Measurements from ENCODE around the gene ZC3H4. TPM values are rescaled to one million over a fixed set of nuclear protein-coding genes. Genes with fewer than 3 reads are reported as not detected.
"Not testable (repeated sequence)": the region's sequence is repeated elsewhere in the genome, so short reads cannot be mapped to it uniquely, and the experiment has no call there.

Gene ZC3H4
- total and polyA plus RNA-seq, 2 donors (not counting 3 experiments of a cell fraction or from before 2014, with no cell fraction given) = 6.2 to 63.9 TPM

DNA sequence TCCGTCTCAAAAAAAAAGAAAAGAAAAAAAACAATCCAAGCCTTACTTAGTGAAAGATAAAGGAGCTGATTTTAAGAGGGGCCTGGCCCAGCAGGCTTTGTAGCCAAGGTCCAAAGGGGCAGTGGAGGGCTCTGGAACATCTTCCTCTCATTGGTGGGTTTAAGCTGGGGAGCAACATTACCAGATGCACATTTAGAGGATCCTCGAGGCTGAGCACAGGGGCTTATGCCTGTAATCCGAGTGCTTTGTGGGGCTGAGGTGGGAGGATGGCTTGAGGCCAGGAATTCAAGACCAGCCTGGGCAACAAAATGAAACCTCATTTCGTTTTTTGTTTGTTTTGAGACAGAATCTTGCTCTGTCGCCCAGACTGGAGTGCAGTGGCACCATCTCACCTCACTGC lies 57.2 kb downstream of the ZC3H4 start:
- TF ChIP-seq JUN (IDR thresholded peaks at IDR 0.05; ENCODE audit: borderline replicate concordance, insufficient read depth, insufficient read length, low read depth) (no peak), GATA2 (IDR thresholded peaks at IDR 0.05; ENCODE audit: insufficient read depth, insufficient read length, low read depth, low read length) (no peak), EZH2 (IDR thresholded peaks at IDR 0.05; ENCODE audit: borderline replicate concordance, low read depth, low read length, severe bottlenecking) (no peak), POLR2A (IDR thresholded peaks at IDR 0.05; ENCODE audit: low read depth, low read length) (no peak), MYC (IDR thresholded peaks at IDR 0.05; ENCODE audit: low read depth, low read length) (no peak), FOS (IDR thresholded peaks at IDR 0.05; ENCODE audit: borderline replicate concordance, insufficient read depth, low read length) (no peak), POLR2AphosphoS5 (IDR thresholded peaks at IDR 0.05; ENCODE audit: insufficient read depth, low read depth, low read length) (no peak)
- TF ChIP-seq, protein P1, sequence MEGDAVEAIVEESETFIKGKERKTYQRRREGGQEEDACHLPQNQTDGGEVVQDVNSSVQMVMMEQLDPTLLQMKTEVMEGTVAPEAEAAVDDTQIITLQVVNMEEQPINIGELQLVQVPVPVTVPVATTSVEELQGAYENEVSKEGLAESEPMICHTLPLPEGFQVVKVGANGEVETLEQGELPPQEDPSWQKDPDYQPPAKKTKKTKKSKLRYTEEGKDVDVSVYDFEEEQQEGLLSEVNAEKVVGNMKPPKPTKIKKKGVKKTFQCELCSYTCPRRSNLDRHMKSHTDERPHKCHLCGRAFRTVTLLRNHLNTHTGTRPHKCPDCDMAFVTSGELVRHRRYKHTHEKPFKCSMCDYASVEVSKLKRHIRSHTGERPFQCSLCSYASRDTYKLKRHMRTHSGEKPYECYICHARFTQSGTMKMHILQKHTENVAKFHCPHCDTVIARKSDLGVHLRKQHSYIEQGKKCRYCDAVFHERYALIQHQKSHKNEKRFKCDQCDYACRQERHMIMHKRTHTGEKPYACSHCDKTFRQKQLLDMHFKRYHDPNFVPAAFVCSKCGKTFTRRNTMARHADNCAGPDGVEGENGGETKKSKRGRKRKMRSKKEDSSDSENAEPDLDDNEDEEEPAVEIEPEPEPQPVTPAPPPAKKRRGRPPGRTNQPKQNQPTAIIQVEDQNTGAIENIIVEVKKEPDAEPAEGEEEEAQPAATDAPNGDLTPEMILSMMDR (IDR thresholded peaks at IDR 0.05; ENCODE audit: extremely low read depth in 1 of 2, insufficient read depth in 1 of 2, low read depth in 1 of 2, low read length in 2 of 2) = no peak
- TF ChIP-seq, protein P2, sequence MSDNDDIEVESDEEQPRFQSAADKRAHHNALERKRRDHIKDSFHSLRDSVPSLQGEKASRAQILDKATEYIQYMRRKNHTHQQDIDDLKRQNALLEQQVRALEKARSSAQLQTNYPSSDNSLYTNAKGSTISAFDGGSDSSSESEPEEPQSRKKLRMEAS (IDR thresholded peaks at IDR 0.05; ENCODE audit: insufficient read depth, insufficient read length) = no peak
- no peak overlapping the region for H3K4me2 ChIP-seq (ENCODE audit: insufficient read depth, low read length)
- no peak overlapping the region for H3K4me3 ChIP-seq (replicated peaks in 1 of 3; ENCODE audit: insufficient read depth in 1 of 3, low read depth in 1 of 3, low read length in 3 of 3)
- no TSS peak for BruUV-seq (replicated peaks)
- H3K36me3 ChIP-seq (ENCODE audit: control insufficient read depth in 2 of 2, extremely low read depth in 1 of 2, insufficient read depth in 2 of 2, low read length in 2 of 2) = no peaks in the 10 kb centered on the region
- H2AFZ ChIP-seq (ENCODE audit: low read depth, low read length) = no peak overlapping the region
- no peaks in the 10 kb centered on the region for H4K20me1 ChIP-seq (replicated peaks; ENCODE audit: control insufficient read depth, extremely low read depth, insufficient read depth, low read length)
- ChIA-PET POLR2A (no interaction called here), CTCF (interaction anchor here (1.1 kb wide), 1 partner anchor 21 kb away, joined by 3 read pairs; no protein-coding TSS in a partner anchor)
- H3K9me3 ChIP-seq (replicated peaks; ENCODE audit: control insufficient read depth, insufficient read depth, low read length) = no peaks in the 10 kb centered on the region
- no peaks in the 10 kb centered on the region for H3K9me1 ChIP-seq (replicated peaks; ENCODE audit: control insufficient read depth, extremely low read depth, insufficient read depth, low read length)
- dilution Hi-C loops (cut with MboI; ENCODE audit: extremely low pct_ligation_motif_present, low sequenced_read_pairs) (no loop called here), intact Hi-C loops (cut with micrococcal nuclease) (no loop called here)
- H3K27ac ChIP-seq (ENCODE audit: insufficient read depth, low read depth, low read length) = no peak overlapping the region
- DNase-seq (ENCODE audit: low read depth, low spot score) (no peak), FAIRE-seq (no peak)
- no peaks in the 10 kb centered on the region for H3K79me2 ChIP-seq (ENCODE audit: control insufficient read depth, insufficient read depth, low read length)
- no peak overlapping the region for H3K9ac ChIP-seq (replicated peaks; ENCODE audit: extremely low read depth, insufficient read depth, low read length)
- H3K27me3 ChIP-seq (ENCODE audit: control insufficient read depth in 2 of 2, insufficient read depth in 2 of 2, low read length in 2 of 2) = no peaks in the 10 kb centered on the region
- H3K4me1 ChIP-seq (ENCODE audit: control insufficient read depth, extremely low read depth, insufficient read depth, low read length) = no peaks in the 10 kb centered on the region

DNA sequence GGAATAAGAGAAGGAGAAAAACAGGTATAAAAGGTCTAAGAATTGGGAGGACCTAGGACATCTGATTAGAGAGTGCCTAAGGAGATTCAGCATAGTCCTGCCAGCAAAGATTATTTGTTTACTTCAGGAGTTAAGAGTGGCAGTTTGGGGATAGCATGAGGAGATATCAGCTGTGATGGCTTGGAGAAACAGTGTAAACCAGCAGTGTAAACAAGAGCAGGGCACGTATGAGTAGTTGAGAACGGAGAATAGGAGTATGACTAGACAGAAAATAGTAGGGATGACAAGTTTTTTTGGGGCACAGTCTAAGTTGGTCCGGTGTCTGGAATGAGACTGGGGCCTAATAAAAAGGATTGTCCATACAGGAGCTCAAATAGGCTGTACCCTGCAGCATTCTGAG lies 63.0 kb downstream of the ZC3H4 start:
- H3K9ac ChIP-seq (replicated peaks; ENCODE audit: extremely low read depth, insufficient read depth, low read length); DNase-seq (ENCODE audit: low read depth, low spot score); H3K79me2 ChIP-seq (ENCODE audit: control insufficient read depth, insufficient read depth, low read length); H3K4me3 ChIP-seq (replicated peaks in 1 of 3; ENCODE audit: insufficient read depth in 1 of 3, low read depth in 1 of 3, low read length in 3 of 3); H3K4me2 ChIP-seq (ENCODE audit: insufficient read depth, low read length); intact Hi-C loops (cut with micrococcal nuclease); H3K9me3 ChIP-seq (replicated peaks; ENCODE audit: control insufficient read depth, insufficient read depth, low read length); H3K4me1 ChIP-seq (ENCODE audit: control insufficient read depth, extremely low read depth, insufficient read depth, low read length); H3K36me3 ChIP-seq (ENCODE audit: control insufficient read depth in 2 of 2, extremely low read depth in 1 of 2, insufficient read depth in 2 of 2, low read length in 2 of 2); H3K27me3 ChIP-seq (ENCODE audit: control insufficient read depth in 2 of 2, insufficient read depth in 2 of 2, low read length in 2 of 2); POLR2A ChIA-PET; H2AFZ ChIP-seq (ENCODE audit: low read depth, low read length); H3K27ac ChIP-seq (ENCODE audit: insufficient read depth, low read depth, low read length); BruUV-seq (replicated peaks); FAIRE-seq; CTCF ChIA-PET; H3K9me1 ChIP-seq (replicated peaks; ENCODE audit: control insufficient read depth, extremely low read depth, insufficient read depth, low read length); H4K20me1 ChIP-seq (replicated peaks; ENCODE audit: control insufficient read depth, extremely low read depth, insufficient read depth, low read length); dilution Hi-C loops (cut with MboI; ENCODE audit: extremely low pct_ligation_motif_present, low sequenced_read_pairs): not testable (repeated sequence)
